Stomach (tissue), 4 donors: Measurements from ENCODE around the gene CCSAP.

Experiments used
- CTCF ChIP-seq, 7 experiments: fragments of 450-650 bp in 4 of 7; fragments of 200-600 bp in 3 of 7; sonication (generic) in 3 of 7; IDR thresholded peaks; one replicate each; pipeline ENCODE4 v1.5.1; 2016 to 2019; ENCODE audit warnings: antibody characterized with exemption in 7 of 7, control low read depth in 2 of 7, mild to moderate bottlenecking in 1 of 7
- POLR2AphosphoS5 ChIP-seq, 3 donors: sonication (generic); formaldehyde crosslinking; IDR thresholded peaks; one replicate each; pipeline ENCODE4 v1.6.1; 2016; ENCODE audit warnings: antibody characterized with exemption in 3 of 3

DNA sequence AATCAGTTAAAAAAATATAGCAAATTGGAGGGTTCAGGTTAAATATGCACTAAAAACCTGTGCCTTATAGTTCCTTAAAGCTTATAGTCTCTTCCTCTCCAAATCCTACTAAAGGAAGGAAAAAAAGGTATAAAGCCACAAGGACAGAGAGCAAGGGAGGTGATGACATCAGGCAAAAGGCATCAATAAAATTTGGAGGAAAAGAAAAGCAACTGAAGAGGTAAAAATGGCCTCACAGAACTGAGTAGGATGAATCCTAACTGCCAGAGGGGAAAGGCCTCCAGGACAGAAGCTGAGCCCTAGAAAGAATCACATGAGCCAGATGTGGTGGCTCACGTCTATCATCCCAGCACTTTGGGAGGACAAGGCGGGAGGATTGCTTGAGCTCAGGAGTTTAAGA, 8.1 kb downstream of the CCSAP start:
- TF ChIP-seq CTCF (IDR thresholded peaks at IDR 0.05) (no peak), POLR2AphosphoS5 (IDR thresholded peaks at IDR 0.05) (no peak)
